GM21576 (cell line): ENCODE measurements around the gene NPPC.
"Not testable (repeated sequence)": the region's sequence is repeated elsewhere in the genome, so short reads cannot be mapped to it uniquely, and the experiment has no call there.

Experiments used
- ATAC-seq: cut with Tn5 transposase; IDR thresholded peaks from one replicate; pipeline ENCODE4 v1.9.1; 2021; ENCODE audit warnings: mild to moderate bottlenecking, moderate library complexity; ENCODE audit not compliant: unreplicated experiment

NPPC gene

DNA sequence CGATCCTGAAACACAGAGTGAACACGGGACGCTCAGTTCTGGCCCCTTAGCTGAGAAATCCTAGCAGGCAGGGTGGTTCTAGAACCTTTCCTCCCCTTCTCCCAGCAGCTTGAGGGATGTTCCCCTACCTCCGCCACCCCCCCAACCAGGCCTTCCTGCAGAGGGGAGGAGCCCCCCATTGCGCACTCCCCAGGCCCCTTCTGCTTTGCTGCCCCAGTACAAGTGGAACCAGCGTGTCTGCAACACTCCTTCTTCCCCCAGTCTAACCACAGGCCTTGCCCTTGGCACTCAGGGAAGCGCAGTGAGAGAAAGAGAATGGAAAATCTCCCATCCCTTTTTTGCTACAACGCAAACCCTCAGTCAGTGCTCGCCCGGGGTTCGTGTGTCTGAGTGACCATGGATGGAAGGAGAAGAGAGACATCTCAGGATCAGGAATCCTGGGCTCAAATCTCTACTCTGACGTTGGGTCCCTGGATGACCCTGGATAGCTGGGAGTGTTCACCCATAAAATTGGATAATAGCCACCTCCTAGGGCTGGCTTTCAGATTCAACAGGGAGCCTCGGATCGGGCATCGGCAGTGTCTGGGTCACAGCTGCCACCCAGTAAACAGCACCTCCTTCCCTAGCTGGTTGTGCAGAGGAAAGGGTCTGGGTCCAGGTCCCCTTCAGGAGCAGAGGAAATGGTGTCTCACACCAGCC is 3.7 kb downstream of the NPPC start:
- ATAC-seq, result no peak

- no peak for ATAC-seq
These were observed 5.4 kb downstream of the NPPC start for GRCh38 chr2:231920795-231921194.

GRCh38 chr2:231920366-231920765 is 5.8 kb downstream of the NPPC start:
- no peak for ATAC-seq

DNA sequence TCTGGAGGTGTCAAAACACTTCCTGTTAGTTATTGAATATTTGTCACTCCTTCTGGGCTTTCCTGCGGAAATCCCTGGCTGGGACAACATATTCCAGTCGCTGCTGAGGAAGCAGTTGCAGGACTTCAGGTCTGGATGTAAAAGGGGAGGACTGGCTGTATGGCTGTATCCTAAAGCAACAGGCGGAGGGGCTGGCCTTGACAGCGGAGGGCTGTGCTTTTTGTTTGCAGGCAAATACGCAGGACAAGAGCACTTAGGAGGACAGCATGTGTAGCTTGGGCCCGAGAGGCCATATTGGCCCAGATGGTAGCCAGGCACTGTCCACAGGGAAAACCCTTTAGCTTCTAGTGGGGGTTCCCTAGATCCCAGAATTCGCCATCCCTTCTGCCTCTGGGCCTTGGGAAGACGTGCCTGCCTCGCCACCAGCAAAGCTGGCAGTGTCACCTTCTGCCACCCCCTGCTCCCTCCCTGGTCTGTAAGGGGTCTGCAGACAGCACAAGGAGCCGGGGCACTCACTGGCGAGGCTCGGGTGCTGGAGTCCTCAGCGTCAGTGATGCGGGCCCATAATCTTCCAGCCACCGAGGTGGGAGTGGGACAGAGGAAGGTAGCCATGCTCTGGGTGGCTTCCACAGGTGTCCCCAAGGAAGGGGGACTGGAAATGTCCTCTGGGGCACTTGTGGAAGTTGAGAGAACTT is 6.7 kb downstream of the NPPC start:
- no peak for ATAC-seq

- no peak for ATAC-seq
These were observed 7.5 kb downstream of the NPPC start for GRCh38 chr2:231918501-231919330.

DNA sequence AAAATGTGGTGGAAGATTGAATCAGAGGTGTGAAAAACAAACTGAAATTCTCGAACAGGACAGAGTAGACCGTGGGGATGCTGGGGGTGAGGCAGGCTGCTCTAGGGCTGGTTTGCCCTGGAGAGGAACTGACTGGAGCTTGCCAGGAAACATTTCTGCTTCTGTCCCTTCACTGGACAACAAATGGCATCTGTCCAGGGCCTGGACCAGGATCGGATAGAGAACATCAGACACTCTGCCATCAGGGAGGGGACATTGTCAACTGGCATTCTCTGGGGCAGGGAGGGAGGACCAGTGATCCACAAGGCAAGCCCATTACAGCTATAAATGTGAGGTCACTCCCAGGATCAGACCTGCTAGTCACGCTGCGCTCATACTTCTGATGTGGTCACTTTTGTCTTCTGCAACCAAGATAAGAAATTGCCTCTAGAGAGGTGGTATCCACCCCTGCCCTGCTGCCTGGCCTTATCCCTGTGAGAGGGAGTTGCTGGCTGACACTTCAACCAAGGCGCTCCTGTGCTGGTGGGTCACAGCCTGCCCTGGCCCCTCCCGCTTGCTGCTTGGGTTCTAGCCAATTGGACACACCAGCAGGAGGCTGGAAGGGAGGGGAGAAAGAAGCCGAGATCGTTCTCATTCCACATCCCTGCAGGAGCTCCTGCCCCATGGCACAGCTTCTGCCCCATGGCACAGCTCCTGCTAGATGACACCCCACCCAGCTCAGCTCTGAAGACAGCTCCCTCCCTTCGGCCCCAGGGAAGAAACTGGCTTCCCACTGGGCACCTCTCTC is 8.7 kb downstream of the NPPC start:
- ATAC-seq, result no peak

DNA sequence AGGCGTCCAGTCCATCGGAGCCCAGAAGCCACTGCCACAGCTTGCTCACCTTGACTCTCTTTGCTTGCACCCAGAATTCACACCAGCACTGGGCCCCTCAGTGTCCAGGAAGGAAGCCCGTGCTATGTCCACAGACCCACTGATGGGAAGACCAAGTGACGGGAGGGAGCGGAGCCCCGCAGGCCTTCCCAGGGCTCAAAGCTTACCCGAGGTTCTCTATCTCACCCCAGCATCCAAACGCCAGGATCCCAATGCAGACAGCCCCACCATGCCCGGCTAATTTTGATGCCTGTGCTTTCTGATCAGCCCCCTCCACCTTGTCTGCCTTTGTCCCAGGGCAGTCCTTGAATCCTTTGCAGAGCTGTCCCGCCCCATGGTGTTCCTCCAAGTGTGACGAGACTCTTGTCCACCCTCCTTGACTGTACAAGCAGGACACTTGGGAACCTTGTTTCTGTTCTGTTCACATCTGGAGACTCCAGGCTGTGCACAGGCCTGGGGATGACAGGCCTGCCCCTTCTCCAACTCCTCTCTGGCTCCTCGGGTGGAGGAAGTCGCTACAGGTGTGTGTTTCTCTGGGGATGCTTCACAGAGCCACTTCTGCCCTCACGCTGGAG is 12.0 kb downstream of the NPPC start:
- no peak for ATAC-seq

GRCh38 chr2:231911381-231911780 is 14.8 kb downstream of the NPPC start:
- no peak for ATAC-seq

- ATAC-seq, result no peak
These were observed 15.4 kb downstream of the NPPC start for GRCh38 chr2:231910771-231911170.

DNA sequence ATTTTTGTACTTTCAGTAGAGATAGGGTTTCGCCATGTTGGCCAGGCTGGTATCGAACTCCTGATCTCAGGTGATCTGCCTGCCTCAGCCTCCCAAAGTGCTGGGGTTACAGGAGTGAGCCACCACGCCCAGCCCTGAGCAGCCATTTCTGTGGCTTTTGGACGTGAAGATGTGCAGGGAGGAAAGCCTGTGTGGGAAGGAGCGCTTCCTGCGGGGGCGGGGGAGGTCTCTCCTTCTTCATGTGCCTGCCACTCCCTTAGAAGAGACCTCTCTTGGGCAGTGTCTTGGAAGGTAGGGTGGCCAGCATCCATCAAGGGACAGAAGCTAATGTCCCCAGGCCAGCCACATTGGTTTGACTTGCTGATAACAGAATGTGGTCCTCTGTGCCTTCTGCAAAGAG is 16.0 kb downstream of the NPPC start:
- not testable (repeated sequence) for ATAC-seq

DNA sequence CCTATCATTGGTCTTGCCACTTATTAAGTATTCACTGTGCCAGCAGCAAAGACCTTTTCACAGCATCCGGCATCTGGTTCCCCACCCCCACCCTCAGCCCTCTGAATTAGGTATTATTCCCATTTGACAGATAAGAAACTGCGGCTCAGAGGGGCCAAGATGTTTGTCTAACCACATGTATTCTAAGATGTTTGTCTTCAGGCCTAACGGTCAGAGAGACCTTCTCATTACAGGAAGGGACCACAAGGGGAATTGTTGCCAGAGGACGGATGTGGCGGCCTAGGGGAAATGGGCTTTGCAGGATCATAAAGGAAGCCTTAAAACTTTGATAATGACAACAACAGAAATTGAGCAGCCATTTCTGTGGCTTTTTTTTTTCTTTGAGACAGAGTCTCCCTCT is 16.6 kb downstream of the NPPC start:
- ATAC-seq, result no peak

DNA sequence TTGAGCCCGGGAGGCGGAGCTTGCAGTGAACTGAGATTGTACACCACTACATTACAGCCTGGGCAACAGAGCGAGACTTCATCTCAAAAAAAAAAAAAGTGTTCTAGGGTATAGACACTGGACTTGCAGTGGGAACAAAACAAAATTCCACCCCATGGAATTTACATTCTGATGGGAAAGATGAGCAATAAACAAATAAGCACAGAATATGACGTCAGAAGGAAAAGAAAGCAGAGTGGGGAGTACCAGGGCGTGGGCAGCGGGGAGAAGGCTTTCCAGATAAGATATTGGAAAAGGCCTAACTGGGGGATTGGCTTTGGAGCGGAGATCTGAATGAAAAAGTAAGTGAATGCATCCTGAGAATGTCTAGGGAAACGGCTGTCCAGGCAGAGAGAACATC is 17.6 kb downstream of the NPPC start:
- ATAC-seq, result no peak

- ATAC-seq, result no peak
These were observed 18.4 kb downstream of the NPPC start for GRCh38 chr2:231907765-231908164.

GRCh38 chr2:231905026-231905425 is 21.2 kb downstream of the NPPC start:
- no peak for ATAC-seq

- ATAC-seq, result no peak
These were observed 22.0 kb downstream of the NPPC start for GRCh38 chr2:231904161-231904611.

- no peak for ATAC-seq
These were observed 23.6 kb downstream of the NPPC start for GRCh38 chr2:231902598-231902997.

- no peak for ATAC-seq
These were observed 25.2 kb downstream of the NPPC start for GRCh38 chr2:231900972-231901371.

GRCh38 chr2:231900486-231900942 is 25.7 kb downstream of the NPPC start:
- no peak for ATAC-seq

DNA sequence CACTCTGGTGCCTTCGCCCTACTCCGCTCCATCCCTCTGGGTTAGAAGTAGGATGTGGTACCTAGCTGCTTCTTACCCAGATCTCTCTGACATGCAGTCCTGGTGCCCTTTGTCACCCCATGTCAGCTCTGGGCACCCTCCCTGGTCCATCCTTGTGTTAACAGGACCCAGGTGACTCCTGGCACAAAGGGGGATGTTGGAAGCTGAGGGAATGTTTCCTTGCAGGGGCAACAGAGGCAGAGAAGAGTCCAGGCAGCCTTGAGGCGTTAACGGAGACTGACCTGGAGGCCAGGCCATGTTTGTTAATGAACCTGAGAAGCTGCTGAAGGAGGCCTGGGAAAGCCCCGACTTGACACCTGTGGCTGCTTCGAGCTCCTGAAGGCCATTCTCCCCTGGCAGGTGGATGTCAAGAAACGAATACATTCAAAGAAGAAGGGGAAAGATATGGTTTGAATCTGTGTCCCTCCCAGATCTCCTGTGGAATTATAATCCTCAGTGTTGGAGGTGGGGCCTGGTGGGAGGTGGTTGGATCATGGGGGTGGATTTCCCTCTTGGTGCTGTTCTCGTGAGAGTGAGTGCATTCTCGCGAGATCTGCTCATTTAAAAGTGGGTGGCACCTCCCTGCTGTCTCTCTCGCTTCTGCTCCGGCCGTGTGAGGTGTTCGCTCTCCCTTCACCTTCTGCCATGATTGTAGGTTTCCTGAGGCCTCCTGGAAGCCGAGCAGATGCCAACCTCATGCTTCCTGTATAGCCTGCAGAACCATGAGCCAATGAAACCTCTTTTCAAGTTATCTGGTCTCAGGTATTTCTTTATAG is 31.4 kb downstream of the NPPC start:
- no peak for ATAC-seq

GRCh38 chr2:231891514-231891905 is 34.7 kb downstream of the NPPC start:
- ATAC-seq, result no peak
